Left forelimb (tissue), 1 donor: Measurements from ENCODE around the gene HSD17B7.
A peak's percentile ranks its signal among the peaks of the same experiment; 100 is the strongest.
"Not testable (repeated sequence)": the region's sequence is repeated elsewhere in the genome, so short reads cannot be mapped to it uniquely, and the experiment has no call there.

Experiments
- DNase-seq: peaks from one replicate; pipeline ENCODE4 v3.0.0-alpha.2; 2018; ENCODE audit warnings: low spot score

The HSD17B7 gene, protein sequence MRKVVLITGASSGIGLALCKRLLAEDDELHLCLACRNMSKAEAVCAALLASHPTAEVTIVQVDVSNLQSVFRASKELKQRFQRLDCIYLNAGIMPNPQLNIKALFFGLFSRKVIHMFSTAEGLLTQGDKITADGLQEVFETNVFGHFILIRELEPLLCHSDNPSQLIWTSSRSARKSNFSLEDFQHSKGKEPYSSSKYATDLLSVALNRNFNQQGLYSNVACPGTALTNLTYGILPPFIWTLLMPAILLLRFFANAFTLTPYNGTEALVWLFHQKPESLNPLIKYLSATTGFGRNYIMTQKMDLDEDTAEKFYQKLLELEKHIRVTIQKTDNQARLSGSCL

GRCh38 chr1:162790303-162790984, at the start of gene HSD17B7:
Gene HSD17B7, plus strand, starts transcription at chr1:162790702. Its CDS starts 99 bp downstream, at chr1:162790801.
- DNase-seq, result peak; percentile 82

- DNase-seq, result no peak
Observed at GRCh38 chr1:162740755-162741154, 49.7 kb upstream of the HSD17B7 start.

DNA sequence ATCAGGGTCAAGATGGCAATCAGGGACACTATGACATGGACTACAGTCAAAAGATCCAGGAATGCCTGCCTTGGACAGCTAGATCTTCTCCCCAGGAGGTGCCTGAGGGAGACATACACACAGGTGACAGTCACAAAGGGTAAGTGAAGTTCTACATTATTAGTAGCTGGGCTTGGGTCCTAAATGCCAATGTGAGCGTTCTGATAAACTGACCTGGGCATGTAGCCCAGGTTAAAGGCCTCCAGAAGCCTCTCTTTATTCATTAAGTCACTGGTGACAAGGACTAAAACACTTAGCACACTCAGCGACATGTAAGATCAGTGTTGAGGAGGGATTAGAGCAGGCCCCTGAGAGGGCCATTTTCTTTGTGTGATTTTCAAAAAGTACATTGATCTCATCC, 48.9 kb upstream of the HSD17B7 start:
- DNase-seq, result no peak

DNA sequence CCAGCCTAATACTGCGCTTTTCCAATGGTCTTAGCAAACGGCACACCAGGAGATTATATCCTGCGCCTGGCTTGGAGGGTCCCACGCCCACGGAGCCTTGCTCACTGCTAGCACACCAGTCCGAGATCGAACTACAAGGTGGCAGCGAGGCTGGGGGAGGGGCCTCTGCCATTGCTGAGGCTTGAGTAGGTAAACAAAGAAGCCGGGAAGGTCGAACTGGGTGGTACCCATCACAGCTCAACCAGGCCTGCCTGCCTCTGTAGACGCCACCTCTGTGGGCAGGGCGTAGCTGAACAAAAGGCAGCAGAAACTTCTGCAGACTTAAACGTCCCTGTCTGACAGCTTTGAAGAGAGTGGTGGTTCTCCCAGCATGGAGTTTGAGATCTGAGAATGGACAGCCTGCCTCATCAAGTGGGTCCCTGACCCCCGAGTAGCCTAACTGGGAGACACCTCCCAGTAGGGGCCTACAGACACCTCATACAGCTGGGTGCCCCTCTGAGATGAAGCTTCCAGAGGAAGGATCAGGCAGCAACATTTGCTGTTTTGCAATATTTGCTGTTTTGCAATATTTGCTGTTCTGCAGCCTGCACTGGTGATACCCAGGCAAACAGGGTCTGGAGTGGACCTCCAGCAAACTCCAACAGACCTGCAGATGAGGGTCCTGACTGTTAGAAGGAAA, 44.1 kb upstream of the HSD17B7 start:
- DNase-seq, result not testable (repeated sequence)

GRCh38 chr1:162753001-162753658, 37.4 kb upstream of the HSD17B7 start:
- no peak for DNase-seq

GRCh38 chr1:162753998-162754585, 36.4 kb upstream of the HSD17B7 start:
- no peak for DNase-seq

- no peak for DNase-seq
Observed at GRCh38 chr1:162755306-162755705, 35.2 kb upstream of the HSD17B7 start.

DNA sequence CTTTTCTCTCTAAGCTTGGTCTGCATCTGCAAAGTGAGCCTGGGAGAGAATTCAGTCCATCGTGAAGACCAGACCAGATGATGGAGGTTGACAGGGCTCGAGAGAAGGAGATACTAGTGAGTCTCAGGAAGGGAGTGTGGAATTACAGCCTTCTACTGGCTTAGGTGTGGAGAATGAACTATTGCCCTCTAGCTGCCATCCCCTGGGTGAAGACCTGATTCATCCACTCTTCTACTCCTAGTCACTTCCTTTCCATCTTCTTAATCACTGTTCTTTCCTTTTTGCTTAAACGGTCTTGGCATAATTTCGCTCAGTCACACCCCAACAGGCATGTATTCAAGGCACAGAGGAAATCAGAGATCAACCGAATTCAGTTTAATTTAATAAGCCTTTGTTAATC, 34.0 kb upstream of the HSD17B7 start:
- DNase-seq, result no peak

- DNase-seq, result no peak
Observed at GRCh38 chr1:162757476-162757875, 33.0 kb upstream of the HSD17B7 start.

GRCh38 chr1:162765788-162766187, 24.7 kb upstream of the HSD17B7 start:
- no peak for DNase-seq

DNA sequence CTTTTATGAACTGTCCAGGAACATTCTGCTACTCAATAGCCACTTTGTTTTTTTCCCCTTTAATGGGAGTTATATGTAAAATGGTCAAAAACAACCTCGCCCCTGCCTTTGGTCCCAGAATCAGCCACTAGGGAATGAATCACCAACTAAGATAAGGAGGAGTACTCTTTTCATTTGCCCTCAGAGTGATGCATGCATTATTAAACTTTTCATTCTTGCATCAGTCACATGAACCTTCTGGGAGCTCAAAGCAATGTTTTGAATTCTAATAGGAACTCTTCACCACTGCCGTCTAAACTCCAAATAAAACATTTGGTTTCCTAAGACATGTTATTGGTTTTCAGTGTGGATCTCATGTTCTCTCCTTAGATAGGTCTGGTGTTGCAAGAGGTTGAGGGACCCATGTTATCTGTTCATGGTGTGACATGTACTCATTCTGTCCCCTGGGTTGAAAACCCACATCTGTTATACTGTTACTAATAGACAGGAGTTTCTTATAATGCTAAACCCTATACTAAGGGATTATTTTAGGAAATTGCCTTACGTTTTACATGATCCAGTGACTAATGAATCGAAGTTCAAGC, 17.8 kb upstream of the HSD17B7 start:
- DNase-seq, result no peak

DNA sequence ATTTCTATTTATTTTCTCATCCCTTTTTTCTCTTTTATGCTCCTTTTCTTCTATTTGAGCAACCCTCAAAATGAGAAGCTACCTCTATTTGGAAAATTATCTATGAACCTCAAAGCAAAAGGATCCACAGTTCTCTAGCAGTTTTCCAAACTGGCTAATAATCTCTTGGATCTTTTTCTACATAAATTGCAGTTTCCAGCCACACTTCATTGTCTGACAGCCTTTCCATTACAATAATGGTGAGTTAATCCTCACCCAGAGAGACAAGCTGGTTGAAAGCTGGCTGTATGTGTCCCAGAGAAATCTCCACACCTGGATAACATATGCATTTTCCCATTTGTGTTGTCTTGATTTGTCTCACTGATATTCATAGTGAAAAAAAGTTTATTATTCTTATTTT, 16.5 kb upstream of the HSD17B7 start:
- DNase-seq, result no peak

DNA sequence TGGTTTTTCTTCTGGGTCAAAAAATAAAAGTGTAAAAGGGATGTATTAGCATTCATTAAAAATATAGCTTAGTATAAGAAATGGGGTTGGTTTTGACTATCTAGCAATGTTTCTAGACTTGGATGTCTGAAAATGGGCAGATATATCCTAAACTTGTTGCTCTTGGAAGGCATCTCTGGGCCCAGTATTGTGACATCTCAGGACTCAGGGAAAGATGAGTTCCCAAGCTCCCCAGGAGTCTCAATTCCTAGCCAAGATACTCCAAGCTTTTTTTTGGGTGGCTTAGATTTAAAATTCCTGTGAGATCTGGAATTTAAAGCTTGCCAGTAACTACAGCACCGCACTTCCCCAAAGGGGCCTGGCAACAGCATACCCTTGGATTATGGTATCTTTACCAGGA, 11.5 kb upstream of the HSD17B7 start:
- DNase-seq, result no peak

DNA sequence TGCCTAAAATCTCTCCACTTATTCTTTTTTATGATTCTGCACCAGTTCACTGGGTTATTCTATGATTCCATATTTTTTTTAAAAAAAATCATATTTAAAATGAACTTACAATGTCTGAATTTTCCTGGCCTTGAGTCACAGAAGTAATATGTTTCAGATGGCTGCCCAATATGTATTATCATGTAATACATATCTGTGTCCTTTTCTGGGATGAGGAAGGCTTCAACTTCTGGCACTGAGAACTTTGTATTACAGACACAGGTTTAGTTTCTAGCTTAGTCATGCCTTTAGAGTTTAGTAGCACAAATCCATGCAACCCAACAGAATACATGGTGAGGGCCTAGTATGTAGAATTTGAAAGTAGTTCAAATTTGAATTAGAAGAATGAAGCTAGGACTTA, 7.8 kb upstream of the HSD17B7 start:
- no peak for DNase-seq

- not testable (repeated sequence) for DNase-seq
Observed at GRCh38 chr1:162784926-162785325, 5.6 kb upstream of the HSD17B7 start.

DNA sequence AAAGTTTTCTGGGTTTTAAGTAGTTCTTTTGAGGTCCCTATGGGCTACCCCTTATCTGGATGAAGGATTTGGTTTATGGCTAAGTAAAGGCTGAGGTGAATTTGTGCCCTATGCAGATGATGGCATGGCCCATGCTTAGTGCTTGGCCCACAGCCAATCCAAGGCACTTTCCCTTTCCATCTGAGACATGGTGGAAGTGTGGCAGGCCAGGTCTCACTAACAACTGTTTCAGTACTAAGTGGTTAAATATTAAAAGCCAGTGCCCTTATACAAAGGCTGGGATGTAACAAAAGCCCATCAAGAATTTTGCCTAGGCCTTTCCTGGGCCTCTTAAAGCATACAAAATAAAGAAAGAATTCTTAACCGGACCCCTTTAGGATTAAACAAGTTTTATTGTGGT, 1.7 kb upstream of the HSD17B7 start:
- DNase-seq, result not testable (repeated sequence)

DNA sequence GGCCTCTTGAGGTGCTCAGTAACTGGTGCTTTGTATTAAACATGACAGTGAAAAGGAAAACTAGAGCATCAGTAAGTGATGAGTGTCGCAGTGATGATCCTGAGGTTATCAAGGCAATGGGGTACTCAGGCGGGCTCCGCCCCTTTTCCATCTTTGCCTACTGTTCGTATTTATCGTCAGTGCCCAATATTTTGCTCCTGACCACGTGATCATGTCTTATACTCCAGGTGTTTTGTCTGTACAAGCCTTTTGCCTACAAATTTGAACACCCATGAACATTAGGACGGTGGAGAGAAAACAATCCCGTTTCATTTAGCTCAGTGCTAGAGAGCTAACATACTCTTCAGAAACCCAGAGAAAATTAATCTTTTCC, 469 bp downstream of the HSD17B7 start:
- DNase-seq, result not testable (repeated sequence)

- not testable (repeated sequence) for DNase-seq
Observed at GRCh38 chr1:162794284-162794683, 3.8 kb downstream of the HSD17B7 start.

DNA sequence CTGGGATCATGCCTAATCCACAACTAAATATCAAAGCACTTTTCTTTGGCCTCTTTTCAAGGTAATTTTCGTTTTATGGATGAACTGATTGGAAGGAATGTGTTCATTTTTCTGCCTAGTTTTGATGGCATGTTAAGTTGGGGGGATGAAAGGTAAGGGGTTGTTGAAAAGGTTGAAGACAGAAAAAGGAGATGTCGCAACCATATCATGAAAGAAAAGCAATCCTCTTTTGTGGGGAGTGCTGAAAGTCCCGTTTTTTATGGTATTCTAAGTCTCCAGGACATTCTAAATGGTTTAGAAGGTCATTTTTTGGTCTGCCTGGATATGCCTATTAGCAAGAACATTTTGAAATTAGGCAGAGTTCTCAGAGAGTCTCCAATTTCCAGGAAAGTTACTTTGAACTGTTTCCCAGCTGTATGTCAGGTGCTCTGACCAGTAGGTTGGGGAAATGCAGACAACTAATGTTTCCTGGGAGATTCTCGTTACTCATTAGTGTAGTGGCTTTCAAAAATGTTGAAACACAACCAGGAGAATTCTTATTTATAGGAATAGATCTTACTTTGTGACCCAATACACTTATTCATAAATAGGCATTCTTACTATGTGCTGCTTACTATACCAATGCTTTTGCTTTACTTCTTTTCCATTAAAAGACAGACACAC, 6.2 kb downstream of the HSD17B7 start:
- DNase-seq, result not testable (repeated sequence)

GRCh38 chr1:162799995-162800830, 9.7 kb downstream of the HSD17B7 start:
- DNase-seq, result not testable (repeated sequence)
